CD4-positive, alpha-beta T cell treated with Interleukin-2 at 100 ng/mL for 4 hours (primary cell): ENCODE results near the gene GPC4.

Experiments
- DNase-seq: peaks from one replicate; pipeline ENCODE4 v3.0.0-alpha.2; 2020; ENCODE audit warnings: low spot score

The GPC4 gene

GRCh38 chrX:133410550-133410949 is 4.7 kb downstream of the GPC4 start:
- no peak for DNase-seq

DNA sequence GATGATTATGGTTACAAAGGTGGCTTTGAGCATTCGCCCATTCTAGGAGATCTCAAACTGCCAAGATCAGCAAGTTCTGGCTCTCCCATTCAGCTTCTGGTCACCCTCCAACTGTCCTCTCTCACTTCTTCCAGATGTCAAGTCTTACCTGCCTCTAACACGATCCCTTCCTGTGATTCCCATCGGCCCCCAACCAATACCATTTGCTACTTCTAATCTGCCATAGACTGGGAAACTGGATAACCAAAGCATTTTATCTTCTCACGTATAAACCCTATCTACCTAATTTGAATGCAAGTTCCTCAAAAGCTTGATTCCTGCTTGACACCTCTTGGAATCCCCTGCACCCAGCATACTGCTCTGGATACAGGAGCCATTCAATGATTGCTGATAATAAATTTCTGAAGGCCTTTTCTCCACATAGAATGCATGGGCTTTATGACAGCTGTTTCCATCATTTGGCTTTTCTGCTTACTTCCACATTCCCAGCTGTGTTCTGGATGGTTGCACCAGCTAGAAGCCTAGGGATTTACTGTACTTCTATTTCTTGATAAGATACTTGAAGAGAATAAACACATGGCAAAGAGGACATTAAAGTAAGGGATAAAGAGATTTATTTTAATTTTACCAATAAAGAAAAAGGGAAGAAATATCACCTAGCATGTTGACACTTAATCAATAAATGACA is 9.6 kb downstream of the GPC4 start:
- DNase-seq: no peak

DNA sequence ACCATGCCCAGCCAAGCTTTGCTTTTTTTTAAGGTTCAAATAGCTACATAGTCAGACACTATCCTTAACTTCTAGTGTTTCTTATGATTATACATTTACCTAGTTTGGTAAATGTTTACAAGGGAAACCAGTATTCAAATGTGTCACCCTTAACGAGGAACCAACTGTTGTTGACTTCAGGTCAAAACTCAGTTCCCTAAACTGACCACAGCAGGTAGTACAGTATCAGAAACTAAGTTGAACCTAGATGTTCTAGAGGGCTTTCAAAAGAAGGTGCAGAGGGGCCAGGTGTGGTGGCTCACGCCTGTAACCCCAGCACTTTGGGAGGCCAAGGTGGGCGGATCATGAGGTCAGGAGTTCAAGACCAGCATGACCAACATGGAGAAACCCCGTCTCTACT is 11.3 kb downstream of the GPC4 start:
- DNase-seq: no peak

GRCh38 chrX:133402830-133403625 is 12.3 kb downstream of the GPC4 start:
- DNase-seq: no peak

- no peak for DNase-seq
Observed at GRCh38 chrX:133402042-133402453, 13.2 kb downstream of the GPC4 start.

GRCh38 chrX:133401536-133401935 is 13.8 kb downstream of the GPC4 start:
- DNase-seq: no peak

DNA sequence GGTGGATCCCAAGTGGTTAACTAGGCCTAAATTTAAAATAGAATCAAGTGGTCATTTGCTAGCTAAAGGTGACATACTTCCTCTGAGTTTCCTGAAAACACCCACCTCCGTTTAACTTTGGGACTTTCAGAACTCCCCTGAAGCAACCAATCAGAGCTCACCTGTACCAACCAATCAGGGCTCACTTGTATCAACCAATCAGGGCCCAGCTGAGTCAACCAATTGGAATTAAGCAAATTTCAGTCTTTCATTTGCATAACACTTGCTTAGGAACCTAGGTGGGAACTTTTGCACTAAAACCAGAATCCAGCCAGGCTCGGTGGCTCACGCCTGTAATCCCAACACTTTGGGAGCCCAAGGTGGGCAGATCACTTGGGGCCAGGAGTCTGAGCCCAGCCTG is 15.9 kb downstream of the GPC4 start:
- DNase-seq: no peak

DNA sequence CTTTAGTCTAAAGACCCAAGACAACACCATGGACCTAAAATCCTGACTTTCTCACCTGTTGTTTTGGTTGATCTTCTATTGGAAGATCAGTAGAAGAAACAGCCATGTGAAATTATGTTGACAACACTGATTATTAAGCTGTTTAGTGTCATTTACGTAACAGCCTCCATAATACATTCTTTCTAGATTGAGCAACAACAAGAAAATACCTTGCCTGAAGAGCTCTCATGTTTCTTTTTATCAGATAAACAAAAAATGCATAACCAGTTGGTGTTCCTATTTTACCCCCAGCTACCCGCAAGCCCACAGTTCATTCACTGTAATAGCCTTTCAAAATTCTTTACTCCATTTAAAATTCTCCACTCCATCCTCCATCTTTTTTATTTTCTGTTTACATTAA is 20.5 kb downstream of the GPC4 start:
- no peak for DNase-seq

DNA sequence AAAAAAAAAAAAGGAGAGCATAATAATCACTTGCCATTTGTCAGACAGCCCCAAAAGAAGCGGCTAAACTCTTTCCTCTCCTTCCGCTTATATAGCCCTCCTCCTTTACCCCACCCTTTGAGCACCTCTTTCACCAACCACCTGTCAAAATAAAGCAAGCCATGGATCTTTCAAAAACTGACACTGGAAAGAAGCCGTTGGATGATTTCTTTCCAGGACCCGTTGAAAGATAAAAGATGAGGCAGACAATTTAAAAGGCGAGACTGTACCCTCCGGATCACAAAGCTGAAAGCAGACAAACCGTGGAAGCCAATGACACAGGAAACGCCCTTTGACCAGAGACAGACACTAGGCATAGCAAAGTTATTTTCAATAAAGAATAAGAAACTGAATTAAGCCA is 22.6 kb downstream of the GPC4 start:
- no peak for DNase-seq

GRCh38 chrX:133391111-133391510 is 24.2 kb downstream of the GPC4 start:
- no peak for DNase-seq

DNA sequence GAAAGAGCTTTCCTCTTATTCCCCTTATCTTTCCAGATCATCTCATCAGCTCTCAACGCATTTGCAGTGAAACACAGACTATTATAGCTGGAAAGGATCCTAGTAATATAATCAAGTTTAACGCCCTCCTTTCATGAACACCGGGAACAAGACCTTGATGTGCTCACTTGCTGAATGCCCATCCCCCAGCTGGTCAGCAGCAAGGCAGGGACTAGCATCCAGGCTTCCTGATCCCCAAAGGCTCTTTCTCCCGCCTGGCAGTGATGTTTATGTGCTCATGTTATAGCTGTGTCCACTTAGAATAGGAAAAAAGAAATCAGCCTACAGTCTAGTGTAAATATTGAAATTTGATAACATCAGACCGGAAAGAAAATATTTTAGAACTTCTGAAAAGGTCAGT is 24.6 kb downstream of the GPC4 start:
- no peak for DNase-seq

GRCh38 chrX:133389975-133390374 is 25.3 kb downstream of the GPC4 start:
- DNase-seq: no peak

- DNase-seq: no peak
Observed at GRCh38 chrX:133384454-133384853, 30.8 kb downstream of the GPC4 start.

DNA sequence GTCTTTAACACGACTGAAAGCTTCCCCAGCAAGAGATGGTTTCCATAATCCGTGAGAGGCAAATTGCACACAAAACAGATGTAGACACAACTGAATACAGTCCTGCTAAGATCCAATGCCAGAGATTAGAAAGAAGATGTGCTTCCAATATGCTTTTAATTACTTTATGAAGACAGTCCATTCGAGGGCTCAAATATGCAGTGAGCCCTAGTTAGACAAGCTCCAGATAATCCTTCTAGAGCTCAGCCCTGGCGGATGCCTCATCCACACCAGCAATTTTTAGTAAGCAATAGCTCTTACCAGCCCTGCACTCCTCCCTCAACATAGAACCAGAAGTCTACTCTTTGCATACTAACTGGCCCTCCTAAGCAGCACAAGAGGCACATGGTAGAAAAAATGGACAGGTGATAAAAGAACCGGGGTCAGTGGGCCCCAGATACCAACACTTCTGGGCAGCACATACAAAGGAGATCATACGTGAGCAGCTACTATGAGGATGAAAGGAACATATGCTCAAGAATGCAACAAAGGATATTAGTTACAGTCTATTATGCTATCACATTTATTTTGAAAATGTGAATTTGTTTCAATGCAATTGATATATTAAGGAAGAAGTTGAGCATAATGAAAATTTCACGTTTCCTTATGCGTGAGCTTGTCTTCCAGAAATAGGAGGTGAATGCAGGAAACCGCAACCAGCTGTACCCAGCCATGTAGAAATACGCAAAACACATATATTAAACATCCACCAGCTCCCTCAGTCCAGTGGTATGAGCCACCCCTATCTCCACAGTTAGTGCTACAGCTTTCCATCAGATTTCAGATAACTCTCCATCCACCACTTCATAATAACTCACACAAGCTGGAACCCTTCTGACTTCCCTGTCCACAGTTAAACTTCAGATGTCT is 34.3 kb downstream of the GPC4 start:
- DNase-seq: no peak

GRCh38 chrX:133376422-133376821 is 38.9 kb downstream of the GPC4 start:
- DNase-seq: no peak

- no peak for DNase-seq
Observed at GRCh38 chrX:133375615-133376340, 39.5 kb downstream of the GPC4 start.

GRCh38 chrX:133374874-133375387 is 40.4 kb downstream of the GPC4 start:
- no peak for DNase-seq

DNA sequence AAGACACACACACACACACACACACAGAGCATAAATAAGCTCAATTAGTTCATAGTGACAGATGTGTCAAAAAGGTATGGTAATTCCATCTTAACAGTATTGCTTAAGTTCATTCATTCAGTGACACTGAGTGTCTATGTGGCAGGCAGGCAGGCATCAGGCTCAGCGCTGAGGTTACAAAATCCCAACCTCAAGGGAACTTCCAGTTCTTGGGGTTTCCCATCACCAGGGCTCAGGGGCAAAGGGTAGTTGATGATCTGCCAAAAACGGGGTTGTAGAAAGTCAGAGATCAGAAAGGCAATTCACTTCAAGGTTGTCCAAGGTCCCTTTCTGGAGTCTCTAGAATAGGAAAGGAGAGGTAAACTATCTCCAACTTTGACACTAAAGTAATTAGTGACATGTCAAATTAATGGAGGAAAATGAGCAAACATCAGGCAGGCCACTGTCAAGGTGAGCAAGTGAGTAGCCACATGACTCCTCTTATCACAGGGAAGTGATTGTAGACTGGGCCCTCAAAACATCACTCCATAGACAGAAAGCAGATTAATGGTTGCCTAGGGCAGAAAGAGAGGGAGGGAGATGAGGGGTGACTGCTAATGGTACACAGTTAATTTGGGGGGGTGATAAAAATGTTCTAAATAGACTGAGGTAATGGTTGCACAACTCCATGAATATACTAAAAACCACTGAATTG is 41.8 kb downstream of the GPC4 start:
- DNase-seq: no peak

GRCh38 chrX:133370696-133371275 is 44.5 kb downstream of the GPC4 start:
- no peak for DNase-seq

- no peak for DNase-seq
Observed at GRCh38 chrX:133369065-133369464, 46.2 kb downstream of the GPC4 start.

DNA sequence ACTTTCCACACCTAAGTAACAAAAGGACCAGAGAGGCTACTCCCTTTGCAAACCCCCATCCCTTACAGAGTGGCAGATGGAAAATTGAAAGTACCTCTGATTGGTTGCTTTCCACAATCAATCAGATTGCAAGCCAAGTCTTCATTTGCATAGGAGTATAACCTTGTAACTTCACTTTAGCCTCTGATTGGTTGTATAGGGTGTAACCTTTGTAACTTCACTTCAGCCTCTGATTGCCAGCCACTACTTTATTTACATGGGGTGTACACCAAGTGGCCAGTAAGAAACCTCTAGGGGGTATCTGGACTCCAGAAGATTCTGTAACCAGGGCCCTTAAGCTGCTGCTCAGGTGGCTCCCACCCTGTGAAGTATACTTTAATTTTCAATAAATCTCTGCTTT is 48.6 kb downstream of the GPC4 start:
- no peak for DNase-seq
